Activated CD8-positive, alpha-beta memory T cell treated with anti-CD3 and anti-CD28 coated beads, Interleukin-2, amount 50 U/mL, for 24 hours (primary cell): ENCODE results near the gene PLPPR3.

Experiments
- DNase-seq: peaks from one replicate; pipeline ENCODE4 v3.0.0-alpha.2; 2020; ENCODE audit errors: extremely low read depth

Gene PLPPR3

GRCh38 chr19:778910-779653, 42.7 kb downstream of the PLPPR3 start:
- no peak for DNase-seq

DNA sequence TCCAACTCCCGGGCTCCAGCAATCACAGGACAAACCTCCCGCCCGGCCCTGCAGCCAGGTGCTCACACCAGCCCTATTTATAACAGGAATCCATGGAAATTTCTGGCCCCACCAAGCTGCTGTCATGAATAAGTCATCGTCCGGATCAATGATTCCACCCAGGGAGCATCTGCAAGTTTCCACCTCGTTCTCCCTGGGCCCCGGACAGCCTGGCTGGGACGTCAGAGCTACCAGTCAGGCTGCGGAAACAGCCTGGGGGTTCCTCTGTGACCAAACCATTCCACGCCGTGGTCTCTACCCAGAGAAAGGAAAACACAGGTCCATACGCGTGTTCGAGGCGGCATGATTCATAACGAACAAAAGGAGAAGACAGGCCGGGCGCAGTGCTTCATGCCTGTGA, 45.2 kb downstream of the PLPPR3 start:
- DNase-seq = no peak

- no peak for DNase-seq
These were observed 48.9 kb downstream of the PLPPR3 start for GRCh38 chr19:772730-773436.

DNA sequence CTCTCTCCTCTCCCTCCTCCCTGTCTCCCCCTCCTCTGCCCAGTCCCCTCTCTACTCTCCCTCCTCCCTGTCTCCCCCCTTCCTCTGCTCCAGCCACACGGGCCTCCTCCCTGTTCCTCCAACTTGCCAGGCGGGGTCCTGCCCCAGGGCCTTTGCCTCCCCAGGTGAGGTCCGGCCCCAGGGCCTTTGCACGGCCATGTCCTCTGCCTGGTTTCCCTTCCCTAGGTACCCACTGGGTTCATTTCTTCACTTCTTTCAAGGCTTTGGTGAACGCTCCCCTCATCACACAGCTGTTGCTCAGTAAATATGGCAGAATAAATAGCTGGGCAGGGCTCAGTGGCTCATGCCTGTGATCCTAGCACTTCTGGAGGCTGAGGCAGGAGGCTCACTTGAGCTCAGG, 49.7 kb downstream of the PLPPR3 start:
- DNase-seq = no peak

- no peak for DNase-seq
These were observed 50.4 kb downstream of the PLPPR3 start for GRCh38 chr19:771332-771785.

DNA sequence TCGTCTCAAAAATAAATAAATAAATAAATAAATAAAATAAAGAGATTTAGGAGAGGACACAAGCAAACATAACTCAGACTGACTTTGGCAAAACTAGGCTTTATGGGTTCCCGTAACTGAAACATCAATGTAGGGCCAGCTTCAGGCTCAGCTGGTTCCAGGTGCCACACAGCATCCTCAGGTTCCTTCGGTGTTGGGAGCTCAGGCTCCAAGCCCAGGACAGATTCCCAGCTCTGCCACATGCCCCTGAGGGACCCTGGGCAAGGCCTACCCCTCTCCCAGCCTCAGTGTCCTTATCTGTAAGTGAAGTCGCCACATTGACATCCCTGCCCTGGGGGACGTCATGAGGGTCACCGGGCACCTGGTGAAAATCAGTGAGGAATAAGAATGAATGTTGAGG, 52.1 kb downstream of the PLPPR3 start:
- DNase-seq = no peak

GRCh38 chr19:768424-768823, 53.3 kb downstream of the PLPPR3 start:
- DNase-seq = no peak

DNA sequence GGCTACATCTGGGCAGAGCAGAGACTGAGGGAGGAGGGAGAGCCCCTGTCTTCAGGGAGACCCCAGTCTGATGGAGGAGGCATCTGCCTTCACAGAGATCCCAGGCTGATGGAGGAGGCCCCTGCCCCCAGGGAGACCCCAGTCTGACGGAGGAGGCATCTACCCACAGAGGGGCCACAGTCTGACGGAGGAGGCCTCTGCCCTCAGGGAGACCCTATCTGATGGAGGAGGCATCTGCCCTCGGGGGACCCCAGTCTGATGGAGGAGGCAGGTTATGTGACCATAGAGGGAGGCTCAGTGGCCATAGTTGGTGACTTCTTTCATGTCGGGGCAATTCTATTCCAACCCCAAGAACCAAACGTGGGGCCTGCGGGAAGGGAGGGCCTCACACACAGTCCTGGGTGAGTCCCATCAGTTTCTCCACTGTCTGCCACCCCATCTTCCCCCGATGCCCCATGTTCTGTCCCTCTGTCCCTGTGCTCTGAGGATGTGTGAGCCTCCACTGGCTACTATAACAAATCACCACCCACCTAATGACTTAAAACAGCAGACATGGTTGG, 56.5 kb downstream of the PLPPR3 start:
- no peak for DNase-seq

GRCh38 chr19:764301-764700, 57.5 kb downstream of the PLPPR3 start:
- DNase-seq = no peak

- DNase-seq = no peak
These were observed 57.9 kb downstream of the PLPPR3 start for GRCh38 chr19:763869-764268.

DNA sequence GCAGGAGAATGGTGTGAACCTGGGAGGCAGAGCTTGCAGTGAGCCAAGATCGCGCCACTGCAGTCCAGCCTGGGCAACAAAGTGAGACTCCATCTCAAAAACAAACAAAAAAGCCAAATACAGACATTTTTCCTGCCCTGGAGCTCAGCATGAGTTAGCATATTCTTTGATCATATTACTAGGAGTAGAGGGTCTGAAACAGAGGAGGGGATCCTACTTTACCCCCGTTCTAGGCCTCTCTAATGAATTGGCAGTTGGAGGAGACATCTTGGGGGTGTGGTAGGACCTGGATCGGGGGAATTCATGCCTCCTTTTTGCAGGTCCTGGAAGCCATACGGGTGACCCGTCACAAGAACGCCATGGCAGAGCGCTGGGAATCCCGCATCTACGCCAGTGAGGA, 58.6 kb downstream of the PLPPR3 start:
- DNase-seq = no peak
